Amniotic stem cell (primary cell): ENCODE measurements around the gene RPL3.

Experiments used
- DNase-seq: peaks from one replicate; lab custom pipeline; 2025; lab: John Stamatoyannopoulos, UW

Gene RPL3

DNA sequence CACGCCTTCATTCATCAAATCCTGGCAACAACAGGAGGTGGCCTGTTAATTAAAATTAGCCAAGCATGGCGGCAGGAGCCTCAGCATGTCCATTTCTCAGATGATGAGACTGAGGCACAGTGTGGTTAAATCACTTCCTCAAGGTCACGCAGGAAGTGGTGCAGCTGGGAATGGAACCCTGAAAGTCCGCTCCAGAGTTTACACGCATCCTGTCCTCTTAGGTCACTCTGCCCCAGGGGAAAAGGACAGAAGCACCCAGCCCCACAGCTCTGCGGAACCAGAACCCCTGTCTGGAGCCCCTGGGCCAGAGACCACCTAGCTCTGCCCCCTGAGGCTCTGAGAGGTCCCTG, 19.6 kb downstream of the RPL3 start:
- no peak for DNase-seq

DNA sequence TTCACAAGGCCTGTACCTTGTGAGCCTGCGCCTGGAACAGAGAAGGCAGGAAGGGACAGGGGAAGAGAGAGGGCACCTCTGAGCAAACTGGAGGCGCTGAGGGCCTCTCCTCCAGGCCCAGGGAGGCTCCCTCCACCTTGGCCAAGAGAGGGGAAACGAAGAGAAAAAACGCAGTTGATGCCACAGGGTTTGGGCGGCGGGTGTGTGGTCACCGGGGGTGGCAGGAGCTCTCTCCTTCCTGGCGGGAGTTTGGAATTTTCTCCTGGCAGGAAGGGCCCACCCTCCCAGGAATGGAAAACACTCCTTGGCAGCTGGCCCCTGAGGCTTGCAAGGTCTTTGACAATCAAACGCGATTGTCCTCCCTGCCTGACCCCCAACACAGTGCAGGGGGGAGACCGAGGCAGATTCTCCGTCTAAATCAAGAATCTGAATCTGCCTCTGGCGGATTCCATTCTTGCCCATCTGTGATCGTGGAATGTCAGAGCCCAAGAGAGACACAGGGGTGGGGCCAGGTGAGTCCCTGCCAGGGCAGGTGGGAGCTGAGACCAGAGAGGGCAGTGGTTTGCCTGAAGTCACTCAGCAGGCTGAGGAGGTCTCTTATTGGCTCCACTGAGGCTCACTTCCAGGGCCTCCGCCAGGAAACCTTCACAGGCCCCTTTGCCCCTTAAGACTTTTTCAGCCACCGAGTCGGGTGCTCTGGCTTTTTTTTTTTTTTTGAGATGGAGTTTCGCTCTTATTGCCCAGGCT, 21.0 kb downstream of the RPL3 start:
- no peak for DNase-seq

DNA sequence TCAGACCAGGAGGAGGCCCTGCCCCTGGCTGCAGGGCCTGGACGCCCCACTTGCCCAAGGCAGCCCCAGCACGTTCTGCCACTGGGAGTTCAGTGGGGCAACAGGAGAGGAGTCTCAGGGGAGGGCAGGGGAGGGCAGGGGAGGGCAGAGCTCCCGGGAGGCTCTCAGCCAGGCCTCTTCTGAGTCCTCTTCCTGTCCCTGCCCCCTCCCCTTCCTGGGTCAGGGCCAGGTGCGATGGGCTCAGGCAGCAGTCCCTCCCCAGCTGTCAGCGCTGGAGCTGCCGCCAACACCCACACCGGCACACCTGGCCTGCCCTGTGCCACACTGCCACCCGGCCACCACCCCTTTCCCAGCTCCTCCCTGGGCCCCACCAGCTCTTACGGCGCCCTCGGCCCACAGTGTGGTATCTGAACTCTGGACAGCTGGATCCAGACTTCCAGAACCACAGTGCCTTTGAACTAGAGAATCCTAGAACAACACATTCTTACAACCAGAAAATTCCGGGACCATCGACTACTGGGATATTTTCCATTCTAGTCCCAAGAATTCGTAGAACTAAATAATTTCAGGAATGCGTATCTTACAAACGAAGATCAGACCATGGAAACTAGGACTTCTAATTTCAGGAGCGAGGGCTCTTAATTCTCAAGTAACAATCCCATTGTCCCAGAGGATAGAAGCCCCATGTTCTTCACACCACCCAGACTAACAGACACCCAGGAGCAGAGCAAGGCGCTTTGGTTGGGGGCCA, 21.8 kb downstream of the RPL3 start:
- no peak for DNase-seq

DNA sequence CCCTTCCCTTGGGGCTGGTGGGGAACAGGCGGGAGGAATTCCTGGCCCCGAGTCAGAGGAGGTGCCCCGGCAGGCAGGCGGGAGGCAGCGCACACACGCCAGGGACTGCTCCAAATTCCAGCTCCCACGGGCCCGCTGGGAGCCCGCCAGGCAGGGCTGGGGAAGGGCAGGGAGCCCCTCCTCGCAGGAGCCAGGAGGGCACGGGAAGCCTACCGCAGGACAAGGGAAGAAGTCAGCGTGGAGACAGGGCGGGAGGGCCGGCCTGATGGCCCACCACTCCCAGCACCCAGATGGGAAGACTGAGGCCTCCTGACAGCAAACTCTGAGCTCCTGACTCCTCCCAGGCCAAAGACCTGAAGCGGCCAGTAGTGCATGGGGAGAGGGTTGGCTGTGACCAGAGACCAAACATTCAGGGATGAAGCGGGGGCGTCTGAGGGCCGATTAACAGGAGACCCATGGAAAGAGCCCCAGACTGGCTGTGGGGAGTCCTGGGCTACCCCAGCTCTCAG, 22.4 kb downstream of the RPL3 start:
- DNase-seq, result no peak

DNA sequence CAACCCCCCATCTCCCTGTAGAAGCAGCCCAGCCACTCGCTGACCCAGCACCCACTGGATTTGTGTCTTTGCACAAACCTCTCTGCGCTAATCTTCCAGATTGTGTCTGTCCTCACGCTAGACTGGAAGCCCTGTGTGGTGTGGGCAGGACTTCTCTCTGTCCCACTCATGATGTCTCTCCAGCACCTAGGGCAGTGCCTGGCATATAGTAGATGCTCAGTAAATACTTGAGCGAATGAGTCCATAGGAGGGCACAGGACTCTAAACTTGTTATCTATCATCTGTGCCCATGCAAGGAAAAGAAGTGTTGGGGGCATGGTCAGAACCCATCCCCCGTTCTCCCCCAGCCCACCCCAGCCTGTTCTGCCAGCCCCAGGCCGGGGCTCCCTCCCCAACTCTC, 22.9 kb downstream of the RPL3 start:
- DNase-seq, result no peak

DNA sequence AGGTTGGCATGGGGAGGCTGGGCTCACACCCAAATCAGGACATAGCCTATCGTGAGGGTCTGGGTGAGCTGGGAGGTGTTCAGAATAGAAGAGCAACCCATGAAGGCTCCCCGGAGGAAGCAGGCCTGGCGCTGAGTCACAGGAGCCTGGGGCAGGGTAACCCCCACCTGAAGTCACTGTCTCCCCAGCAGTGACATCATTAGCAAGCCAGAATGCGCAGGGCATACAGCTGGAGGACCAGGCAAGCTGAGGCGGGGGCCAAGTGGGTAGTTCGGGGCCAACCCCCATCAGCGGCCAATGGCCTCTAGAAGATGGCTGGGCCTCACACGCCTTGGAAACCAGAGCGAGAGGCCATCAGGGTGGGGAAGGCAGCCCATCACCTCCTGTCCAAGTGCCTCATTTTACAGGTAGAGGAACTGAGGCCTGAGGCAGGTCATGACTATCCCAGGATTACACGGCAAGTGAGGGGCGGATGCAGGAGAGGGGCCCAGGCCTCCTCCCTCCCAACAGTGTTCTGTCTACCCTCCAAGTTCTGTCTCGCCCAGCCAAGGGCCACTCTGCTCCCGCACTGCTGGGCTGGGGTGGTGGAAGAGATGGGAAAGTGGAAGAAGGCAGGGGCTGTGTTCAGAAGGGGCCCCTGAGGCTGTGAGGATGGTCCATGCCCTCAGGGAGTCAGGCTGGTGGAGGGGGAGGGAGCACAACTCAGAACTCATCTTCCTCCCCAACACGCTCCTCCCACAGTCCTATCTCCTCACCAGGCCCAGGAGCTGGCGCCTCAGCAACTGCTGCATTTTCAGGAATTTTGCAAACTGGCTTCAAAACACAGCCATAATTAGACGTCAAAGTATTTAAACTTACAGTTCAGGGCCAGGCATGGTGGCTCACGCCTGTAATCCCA, 24.6 kb downstream of the RPL3 start:
- DNase-seq, result no peak

DNA sequence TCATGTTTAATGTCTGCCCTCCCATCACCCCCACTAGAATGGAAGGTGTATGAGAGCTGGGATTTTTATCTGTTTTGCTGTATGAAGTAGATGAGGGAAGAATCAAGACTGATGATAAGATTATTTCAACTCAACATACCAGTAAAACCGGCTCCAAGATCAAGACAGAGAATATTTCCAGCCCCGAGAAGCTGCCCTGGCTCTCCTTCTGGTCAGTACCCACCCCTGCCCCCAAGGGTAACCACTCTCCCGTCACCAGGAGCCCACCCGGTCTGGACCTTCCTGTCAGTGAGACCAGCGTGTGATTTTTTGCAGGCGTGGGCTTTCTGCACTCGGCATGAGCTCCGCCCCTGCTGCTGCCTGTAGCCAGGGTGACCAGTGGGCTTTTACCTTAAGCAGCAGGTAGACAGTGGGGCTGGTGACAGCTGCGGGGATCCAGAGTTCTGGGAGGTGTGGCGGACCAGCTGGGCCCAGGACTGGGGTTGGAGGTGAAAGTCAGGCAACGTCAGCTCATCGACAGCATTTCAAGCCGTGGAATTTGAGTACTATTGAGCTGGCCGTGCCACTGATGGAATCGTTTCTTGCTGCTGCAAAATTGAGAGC, 25.6 kb downstream of the RPL3 start:
- no peak for DNase-seq

DNA sequence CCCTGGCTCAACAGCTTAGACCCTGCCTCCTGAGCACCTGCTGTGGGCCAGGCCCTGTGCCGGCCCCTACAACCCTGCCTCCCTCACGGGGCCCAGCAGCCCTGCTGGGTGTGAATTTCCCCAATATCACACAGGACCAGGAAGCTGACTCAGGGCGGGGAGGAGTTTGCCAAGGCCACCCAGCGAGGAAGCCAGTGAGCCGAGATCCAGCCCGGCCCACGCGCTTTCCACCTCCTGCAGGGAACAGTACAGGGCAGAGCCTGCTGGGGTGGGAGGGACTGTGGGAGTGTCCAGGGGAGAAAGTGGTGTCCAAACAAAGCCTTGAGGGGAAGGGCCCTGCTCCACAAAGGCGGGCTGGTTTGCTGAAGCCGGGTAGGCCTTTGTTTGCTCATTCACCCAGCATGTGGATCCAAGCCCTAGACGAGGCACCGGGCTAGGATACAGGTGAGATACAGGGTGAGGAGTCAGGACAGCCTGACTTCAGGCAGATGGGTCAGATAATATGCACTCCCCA, 26.8 kb downstream of the RPL3 start:
- DNase-seq, result peak; percentile 80

DNA sequence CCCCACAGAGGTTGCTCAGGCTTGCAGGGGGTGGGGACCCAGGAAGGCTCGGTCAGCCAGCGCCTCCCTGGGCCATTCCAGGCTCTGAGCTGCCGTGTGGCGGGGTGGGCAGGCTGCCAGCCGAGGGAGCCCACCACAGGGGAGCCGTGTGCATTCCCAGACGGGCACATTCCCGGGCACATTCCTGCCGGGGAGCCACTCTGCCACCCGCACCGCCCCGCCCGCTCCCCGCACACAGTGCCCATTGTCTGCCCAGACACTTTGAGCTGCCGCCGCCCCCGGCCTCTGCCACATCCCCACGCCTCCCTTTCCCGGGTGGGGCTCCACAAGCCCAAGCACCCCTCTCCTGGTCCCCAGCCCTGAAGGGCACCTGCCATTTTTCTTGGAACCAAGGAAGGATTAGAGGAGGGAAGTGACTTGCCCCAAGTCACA, 27.4 kb downstream of the RPL3 start:
- DNase-seq, result no peak

DNA sequence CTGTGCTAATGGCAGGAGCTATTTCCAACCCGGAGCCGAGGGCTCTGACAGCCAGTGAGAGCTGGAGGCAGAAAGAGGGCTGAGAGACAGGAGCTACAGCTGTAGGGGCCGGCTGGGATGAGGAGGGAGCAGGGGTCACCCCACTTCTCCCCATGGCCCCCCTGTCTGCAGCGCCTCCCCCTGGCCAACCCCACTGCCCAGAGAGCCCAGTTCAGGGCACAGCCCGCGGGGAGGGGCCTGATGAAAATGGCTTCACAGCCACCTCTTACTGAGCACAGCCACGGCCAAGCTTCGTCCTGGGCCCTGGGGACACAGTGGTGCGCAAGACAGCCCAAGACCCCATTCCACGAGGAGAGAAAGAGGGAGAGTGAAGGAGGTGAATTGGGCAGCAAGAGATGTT, 27.9 kb downstream of the RPL3 start:
- DNase-seq, result no peak

DNA sequence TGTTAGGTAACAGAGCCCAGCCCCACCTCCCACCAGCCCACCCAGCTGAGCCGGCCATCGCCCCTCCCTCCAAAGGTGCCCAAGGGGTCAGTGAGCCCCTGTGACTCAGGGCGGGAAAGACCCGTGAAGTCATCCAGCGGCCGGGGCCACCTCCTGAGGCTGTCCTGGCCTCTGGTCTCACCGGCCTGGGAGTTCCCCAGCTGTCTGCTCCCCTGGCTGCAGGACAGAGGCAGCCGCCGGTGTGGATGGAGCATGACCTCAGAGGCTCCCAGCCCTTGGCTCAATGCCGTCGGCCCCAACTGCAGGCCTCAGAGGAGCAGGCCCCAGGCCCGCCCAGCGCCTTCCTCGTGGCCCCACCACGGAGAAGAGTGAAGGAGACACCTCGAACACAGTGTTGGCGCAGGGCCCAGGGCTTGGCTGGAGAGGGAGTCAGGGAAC, 28.7 kb downstream of the RPL3 start:
- DNase-seq, result no peak

DNA sequence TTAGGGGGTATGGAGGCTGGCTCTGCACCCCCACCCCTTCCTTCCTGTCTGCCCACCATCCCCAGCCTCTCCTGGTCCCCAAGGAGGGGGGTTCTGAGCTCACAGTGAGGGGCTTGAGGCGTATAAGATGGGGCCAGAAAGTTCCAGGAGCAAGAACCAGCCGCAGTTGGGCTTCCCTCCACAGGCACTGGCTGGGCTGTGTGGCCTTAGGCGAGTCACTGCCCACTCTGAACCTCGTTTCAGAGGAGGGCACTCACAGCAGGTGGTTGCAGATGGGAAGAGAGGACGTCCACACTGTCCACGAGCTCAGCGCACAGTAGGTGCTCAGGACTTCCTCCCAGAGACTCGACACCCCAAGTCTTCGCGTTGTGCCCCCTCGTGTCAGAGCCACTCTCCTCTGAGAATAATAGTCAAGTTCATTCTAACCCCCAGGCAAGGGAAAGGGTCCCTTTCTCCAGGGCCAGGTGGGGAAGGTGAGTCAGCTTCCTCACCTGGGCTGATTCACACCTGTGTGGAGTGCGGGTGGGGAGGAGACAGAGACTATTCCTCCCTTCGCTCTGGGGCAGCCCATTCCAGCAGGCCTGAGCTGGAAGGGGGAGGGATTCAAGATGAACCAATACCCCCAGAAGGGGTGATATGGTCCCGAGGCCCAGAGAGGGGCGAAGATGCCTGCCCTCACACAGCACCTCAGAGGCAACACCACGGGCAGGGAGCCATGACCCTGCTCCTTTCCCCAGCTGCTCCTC, 29.3 kb downstream of the RPL3 start:
- DNase-seq, result no peak

DNA sequence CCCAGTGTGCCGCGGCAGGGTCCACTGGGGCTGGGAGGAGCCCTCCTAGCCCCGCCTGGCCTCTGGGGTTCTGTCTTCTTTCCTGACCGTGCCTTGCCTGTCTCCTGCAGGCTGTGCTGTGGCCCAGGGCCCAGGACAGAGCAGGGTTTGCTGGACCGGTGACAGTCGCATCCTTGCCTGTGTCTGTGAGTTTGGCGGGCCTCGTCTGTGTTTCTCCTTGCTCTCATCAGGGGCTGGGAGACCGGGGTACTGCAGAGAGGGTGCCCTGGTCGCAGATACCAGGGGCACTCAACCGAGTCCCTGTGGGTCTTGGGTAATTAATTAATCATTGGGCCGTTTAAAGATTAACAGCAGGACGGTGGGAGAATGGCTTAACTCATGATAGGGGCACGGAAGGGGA, 29.9 kb downstream of the RPL3 start:
- no peak for DNase-seq

DNA sequence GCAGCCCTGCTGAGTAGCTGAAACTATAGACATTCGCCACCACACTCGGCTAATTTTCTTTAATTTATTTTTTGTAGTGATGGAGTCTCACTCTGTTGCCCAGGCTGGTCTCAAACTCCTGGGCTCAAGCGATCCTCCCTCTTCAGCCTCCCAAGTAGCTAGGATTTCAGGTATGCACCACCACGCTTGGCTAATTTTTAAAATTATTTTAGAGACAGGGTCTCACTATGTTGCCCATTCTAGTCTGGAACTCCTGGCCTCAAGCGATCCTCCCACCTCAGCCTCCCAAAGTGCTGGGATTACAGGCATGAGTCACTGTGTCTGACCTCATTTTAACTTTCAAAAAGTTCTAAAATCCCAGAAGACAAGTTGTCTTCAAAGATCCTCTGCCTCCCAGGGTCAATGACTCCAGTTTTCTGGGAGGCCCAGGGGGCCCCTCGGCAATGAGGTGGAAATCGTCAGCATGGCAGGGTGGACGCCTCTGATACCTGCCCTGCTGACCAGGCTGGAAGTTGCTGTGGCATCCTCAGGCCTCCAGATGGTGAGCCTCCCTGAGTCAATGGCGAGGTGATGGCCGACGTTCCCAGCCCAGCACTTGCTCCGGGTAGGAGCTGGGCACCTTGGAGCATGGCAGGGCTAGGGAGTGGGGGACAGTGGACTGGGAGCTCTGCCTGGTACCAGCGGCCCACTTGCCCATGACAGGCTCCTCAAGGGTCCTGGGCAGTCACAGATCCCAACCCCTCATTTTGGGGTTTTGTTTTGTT, 31.1 kb downstream of the RPL3 start:
- DNase-seq, result no peak

DNA sequence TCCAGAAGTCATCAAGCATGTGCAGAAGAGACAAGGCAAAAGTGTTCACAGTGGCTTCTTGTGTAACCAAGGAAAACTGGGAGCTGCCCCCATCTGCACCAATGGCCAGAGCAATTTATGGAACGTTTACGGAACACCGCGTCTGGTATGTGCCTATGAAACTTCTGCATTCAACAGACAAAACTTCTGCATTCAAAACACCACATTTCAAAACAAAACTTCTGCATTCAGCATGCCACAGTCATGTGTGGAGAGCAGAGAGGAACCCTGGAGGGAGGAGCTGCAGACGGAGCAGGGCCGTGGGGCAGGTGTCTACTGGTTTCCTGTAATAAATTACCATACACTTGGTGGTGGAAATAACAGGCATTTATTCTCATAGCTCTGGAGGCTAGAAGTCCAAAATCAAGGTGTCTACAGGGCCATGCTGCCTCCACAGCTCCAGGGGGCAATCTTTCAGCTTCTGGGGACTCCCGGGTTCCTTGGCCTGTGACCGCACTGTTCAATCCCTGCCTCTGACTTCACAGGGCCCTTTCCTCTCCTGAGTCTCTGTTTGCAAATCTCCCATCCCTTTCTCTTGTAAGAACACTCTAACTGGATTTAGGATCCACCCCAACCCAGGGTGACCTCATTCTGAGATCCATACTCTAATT, 32.2 kb downstream of the RPL3 start:
- DNase-seq, result no peak

DNA sequence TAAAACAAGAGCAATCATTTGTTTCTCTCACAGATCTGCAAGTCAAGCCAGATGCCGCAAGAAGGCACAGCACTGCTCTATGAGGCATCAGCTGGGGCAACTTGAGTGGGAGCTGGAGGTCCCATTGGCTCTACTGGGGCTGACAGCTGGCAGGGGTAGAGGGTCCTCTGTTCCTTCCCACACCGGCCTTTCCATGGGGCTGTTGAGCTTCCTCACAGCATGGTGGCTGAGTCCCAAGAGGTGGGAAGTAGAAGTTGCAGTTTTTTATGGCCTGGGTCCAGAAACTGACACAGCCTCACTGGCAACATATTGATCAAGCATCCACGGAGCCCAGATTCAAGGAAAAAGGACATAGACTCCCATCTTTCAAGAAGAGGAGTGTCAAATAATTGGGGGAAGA, 34.4 kb downstream of the RPL3 start:
- no peak for DNase-seq

DNA sequence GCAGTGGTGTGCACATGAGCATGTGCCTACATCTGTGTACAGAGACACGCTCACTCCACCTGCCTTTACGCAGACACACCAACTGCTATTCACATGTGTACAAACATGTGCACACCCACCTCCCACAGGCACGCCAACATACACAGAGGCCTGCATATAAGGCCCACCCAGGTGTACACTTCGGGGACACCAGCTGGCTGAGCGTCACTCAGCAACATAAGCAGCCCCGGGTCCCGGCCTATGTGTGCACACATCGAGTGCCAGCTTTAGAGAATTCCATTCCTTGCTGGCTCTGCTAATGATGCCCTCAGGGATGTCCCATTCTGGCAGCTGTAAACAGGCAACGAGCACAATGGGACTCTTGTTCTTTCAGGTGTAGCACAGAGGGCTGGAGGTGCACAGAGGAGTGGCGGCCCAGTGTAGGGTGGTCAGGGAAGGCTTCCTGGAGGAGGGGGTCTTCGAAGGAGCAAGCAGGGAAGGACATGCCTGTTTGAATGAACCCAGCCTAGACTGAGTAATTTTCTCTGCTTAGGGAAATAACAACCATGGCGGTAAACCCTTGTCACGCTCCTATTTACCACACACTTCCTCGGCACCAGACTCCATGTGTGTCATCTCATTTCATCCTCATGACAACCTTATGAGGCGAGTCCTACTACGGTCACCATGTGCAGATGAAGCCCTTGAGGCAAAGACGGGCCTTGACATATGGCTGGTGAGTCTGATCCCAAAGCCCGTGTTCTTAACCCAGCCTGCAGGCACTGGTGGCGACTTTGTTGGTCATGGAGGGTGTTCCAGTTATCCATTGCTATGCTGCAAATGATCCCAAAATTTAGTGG, 35.1 kb downstream of the RPL3 start:
- no peak for DNase-seq

DNA sequence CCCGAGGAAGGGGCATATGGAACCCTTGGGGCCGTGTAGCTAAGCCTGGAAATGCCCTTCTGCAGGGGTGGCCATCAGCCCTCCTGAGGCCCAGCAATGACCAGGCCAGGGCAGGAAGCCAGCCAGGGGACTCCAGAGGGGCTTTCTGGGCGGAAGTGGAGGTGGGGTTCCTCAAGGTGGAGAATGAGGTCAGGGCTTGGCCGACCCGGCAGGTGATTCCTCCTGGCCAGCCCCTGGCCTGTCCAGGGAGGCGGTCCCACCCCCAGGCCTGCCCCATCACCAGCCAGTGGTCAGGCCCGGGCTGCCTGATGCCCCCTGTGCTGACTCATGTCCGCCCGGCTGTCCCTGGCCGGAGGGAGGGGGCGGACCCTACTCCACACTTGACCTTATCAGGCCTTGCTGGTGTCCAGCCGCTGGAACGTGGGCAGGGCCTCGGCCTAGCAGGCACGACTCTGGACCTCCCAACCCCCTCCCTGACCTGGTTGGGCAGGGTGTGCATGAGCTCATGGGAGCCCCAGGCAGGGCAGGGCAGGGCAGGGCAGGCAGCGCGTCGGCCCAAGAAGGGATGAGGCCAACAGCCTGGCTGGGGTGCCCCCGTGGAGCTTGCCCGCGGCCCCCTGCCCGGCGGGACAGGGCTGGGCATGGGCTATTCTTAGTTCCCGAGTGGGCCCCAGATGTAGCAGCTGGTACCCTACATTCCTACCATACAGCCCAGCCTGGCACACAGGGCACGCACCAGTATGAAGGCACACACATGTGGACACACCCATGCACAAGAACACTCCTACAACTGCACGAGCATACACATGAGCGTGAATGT, 35.9 kb downstream of the RPL3 start:
- no peak for DNase-seq
